Left lobe of liver (tissue), 2 donors: ENCODE measurements around the gene UBAP2L. TPM values are rescaled to one million over a fixed set of nuclear protein-coding genes. Genes with fewer than 3 reads are reported as not detected.

ENCODE experiments used
- ATAC-seq: fragments of 200-7000 bp; cut with Tn5 transposase; one replicate; pipeline ENCODE4 v1.9.1; 2020; ENCODE audit warnings: mild to moderate bottlenecking, moderate library complexity
- DNase-seq: peaks from one replicate; pipeline ENCODE4 v3.0.0-alpha.2; 2020; ENCODE audit warnings: low spot score
- total RNA-seq: library from RNA; stranded (reverse); gene quantifications from one replicate; pipeline ENCODE4 v1.2.1, GENCODE V29; 2021
- donor health status: DM: no; HTN: no; CAD: no; lungs with moderate emphysema.
- donor health status: DM: no; HTN: yes; CAD: no.

The UBAP2L gene
- 38.0 TPM for total RNA-seq

GRCh38 chr1:154220071-154220969 is at the start of gene UBAP2L:
UBAP2L (plus strand) TSS chr1:154220955; CDS start chr1:154225124, 4,169 bp downstream.
- peak; percentile 92 for ATAC-seq
- peak; percentile 100 for DNase-seq

GRCh38 chr1:154171223-154171583 is 49.6 kb upstream of the UBAP2L start:
- ATAC-seq: no peak
- no peak for DNase-seq

- ATAC-seq (no peak), DNase-seq (no peak)
Observed at GRCh38 chr1:154171880-154172279, 48.9 kb upstream of the UBAP2L start.

GRCh38 chr1:154174654-154175053 is 46.1 kb upstream of the UBAP2L start:
- DNase-seq: no peak
- no peak for ATAC-seq

GRCh38 chr1:154176337-154176736 is 44.4 kb upstream of the UBAP2L start:
- no peak for DNase-seq
- ATAC-seq: no peak

- DNase-seq (no peak), ATAC-seq (no peak)
Observed at GRCh38 chr1:154178013-154178412, 42.7 kb upstream of the UBAP2L start.

- peak; percentile 71 for ATAC-seq
- peak; percentile 80 for DNase-seq
Observed at GRCh38 chr1:154178911-154179811, 41.6 kb upstream of the UBAP2L start.

GRCh38 chr1:154179946-154180687 is 40.6 kb upstream of the UBAP2L start:
- ATAC-seq (no peak), DNase-seq (no peak)

GRCh38 chr1:154181944-154182343 is 38.8 kb upstream of the UBAP2L start:
- no peak for ATAC-seq

GRCh38 chr1:154182344-154183045 is 38.3 kb upstream of the UBAP2L start:
- ATAC-seq: peak; percentile 51
- peak; percentile 77 for DNase-seq

More at GRCh38 chr1:154181944-154182343, 38.8 kb upstream of the UBAP2L start:
- no peak for DNase-seq

- ATAC-seq (peak; percentile 88), DNase-seq (peak; percentile 98)
Observed at GRCh38 chr1:154183046-154183915, 37.5 kb upstream of the UBAP2L start.

- DNase-seq: peak; percentile 62
- no peak for ATAC-seq
Observed at GRCh38 chr1:154186177-154186576, 34.6 kb upstream of the UBAP2L start.

- no peak for ATAC-seq
Observed at GRCh38 chr1:154186852-154187501, 33.8 kb upstream of the UBAP2L start.

GRCh38 chr1:154190550-154190949 is 30.2 kb upstream of the UBAP2L start:
- ATAC-seq: no peak
- no peak for DNase-seq

More at GRCh38 chr1:154186852-154187501, 33.8 kb upstream of the UBAP2L start:
- no peak for DNase-seq

GRCh38 chr1:154191990-154192461 is 28.7 kb upstream of the UBAP2L start, which contains the start of gene TPM3:
TPM3 (minus strand) TSS chr1:154192100; CDS start chr1:154192018, 82 bp downstream.
- no peak for ATAC-seq
- no peak for DNase-seq

GRCh38 chr1:154192476-154192875 is 28.3 kb upstream of the UBAP2L start:
- DNase-seq (no peak), ATAC-seq (no peak)

- DNase-seq (peak; percentile 65), ATAC-seq (peak; percentile 74)
Observed at GRCh38 chr1:154193821-154194220, 26.9 kb upstream of the UBAP2L start.
